ENCODE measurements around the gene PLA2G4E.

DNA sequence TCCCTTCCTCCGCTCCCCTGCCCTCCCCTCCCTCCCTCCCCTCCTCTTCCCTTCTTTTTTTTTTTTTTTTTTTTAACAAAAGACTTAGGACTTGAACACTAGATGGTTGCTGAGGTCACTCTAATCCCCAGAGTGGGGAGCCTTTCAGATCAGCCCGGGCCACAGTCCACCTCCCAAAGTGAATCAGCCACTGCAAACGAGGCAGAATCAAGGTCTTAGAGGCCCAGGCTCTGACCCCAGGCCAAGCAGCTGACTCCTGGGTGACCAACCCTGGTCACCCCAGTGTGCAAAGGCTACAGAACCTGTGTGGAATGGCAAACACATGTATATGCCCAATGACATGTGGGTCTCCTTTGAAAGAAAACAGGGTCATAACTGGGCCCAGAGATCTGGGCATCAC is 30.2 kb downstream of the PLA2G4E start:
- TF ChIP-seq, protein P1, sequence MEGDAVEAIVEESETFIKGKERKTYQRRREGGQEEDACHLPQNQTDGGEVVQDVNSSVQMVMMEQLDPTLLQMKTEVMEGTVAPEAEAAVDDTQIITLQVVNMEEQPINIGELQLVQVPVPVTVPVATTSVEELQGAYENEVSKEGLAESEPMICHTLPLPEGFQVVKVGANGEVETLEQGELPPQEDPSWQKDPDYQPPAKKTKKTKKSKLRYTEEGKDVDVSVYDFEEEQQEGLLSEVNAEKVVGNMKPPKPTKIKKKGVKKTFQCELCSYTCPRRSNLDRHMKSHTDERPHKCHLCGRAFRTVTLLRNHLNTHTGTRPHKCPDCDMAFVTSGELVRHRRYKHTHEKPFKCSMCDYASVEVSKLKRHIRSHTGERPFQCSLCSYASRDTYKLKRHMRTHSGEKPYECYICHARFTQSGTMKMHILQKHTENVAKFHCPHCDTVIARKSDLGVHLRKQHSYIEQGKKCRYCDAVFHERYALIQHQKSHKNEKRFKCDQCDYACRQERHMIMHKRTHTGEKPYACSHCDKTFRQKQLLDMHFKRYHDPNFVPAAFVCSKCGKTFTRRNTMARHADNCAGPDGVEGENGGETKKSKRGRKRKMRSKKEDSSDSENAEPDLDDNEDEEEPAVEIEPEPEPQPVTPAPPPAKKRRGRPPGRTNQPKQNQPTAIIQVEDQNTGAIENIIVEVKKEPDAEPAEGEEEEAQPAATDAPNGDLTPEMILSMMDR (IDR thresholded peaks at IDR 0.05): no peak
- TF ChIP-seq POLR2A (IDR thresholded peaks at IDR 0.05): no peak
